GM12874 (cell line): ENCODE data around the gene SERPINE2.

Source experiments
- CTCF ChIP-seq: IDR thresholded peaks from 2 replicates; pipeline ENCODE4 v1.5.1; 2011; ENCODE audit warnings: low read depth, mild to moderate bottlenecking, control low read depth, low read length, moderate library complexity; ENCODE audit not compliant: insufficient read depth

The SERPINE2 gene

GRCh38 chr2:224041554-224041953, 2.5 kb upstream of the SERPINE2 start:
- no peak for TF ChIP-seq CTCF

- no peak for TF ChIP-seq CTCF
Observed at GRCh38 chr2:224040753-224041152, 1.7 kb upstream of the SERPINE2 start.

GRCh38 chr2:224039770-224040440, 819 bp upstream of the SERPINE2 start:
- no peak for TF ChIP-seq CTCF

- TF ChIP-seq CTCF: no peak
Observed at GRCh38 chr2:224038830-224039079, 331 bp downstream of the SERPINE2 start.

GRCh38 chr2:224038049-224038829, 847 bp downstream of the SERPINE2 start:
- TF ChIP-seq CTCF: no peak

GRCh38 chr2:224036731-224037361, 2.2 kb downstream of the SERPINE2 start:
- no peak for TF ChIP-seq CTCF

GRCh38 chr2:224034017-224034416, 5.1 kb downstream of the SERPINE2 start:
- no peak for TF ChIP-seq CTCF
